T-cell (primary cell): Measurements from ENCODE around the gene DLG5. TPM values are rescaled to one million over a fixed set of nuclear protein-coding genes. Genes with fewer than 3 reads are reported as not detected.

Source experiments
- ATAC-seq, 4 experiments: fragments of 200-7000 bp in 3 of 4; fragments of 150-1000 bp in 1 of 4; cut with Tn5 transposase; replicated peaks in 1 of 4; 1 replicate in 3 of 4; 2 replicates in 1 of 4; pipeline ENCODE4 v1.10.0; 2021; ENCODE audit warnings: moderate library complexity in 3 of 4, mild to moderate bottlenecking in 2 of 4, moderate number of reproducible peaks in 1 of 4
- CTCF ChIA-PET, 2 donors: fragments of 300-600 bp; sonication (Branson Sonifier 250); formaldehyde crosslinking; loops; one replicate each; lab custom pipeline; 2022; ENCODE audit warnings: antibody characterized with exemption in 2 of 2; lab: Charles Lee
- POLR2A ChIA-PET, 2 donors: fragments of 300-600 bp; sonication (Branson Sonifier 250); formaldehyde crosslinking; loops; one replicate each; lab custom pipeline; 2022; ENCODE audit warnings: antibody characterized with exemption in 2 of 2; lab: Charles Lee
- DNase-seq, 35 experiments: peaks; one replicate each; pipeline versions ENCODE4 v3.0.0 to v3.0.0-alpha.2; 2013 to 2023
- H3K27ac ChIP-seq: one replicate; pipeline ENCODE4 v1.5.1; 2013; ENCODE audit warnings: low read length
- H3K27me3 ChIP-seq, 2 experiments: replicated peaks in 1 of 2; 1 replicate in 1 of 2; 2 replicates in 1 of 2; pipeline versions ENCODE4 v1.6.1 to v1.7.0; 2013; ENCODE audit warnings: low read length in 1 of 2, mixed read lengths in 1 of 2; ENCODE audit not compliant: control insufficient read depth in 2 of 2, insufficient read depth in 2 of 2; ENCODE audit errors: extremely low read depth in 1 of 2
- H3K36me3 ChIP-seq, 2 donors: 1 replicate in 1 of 2; 2 replicates in 1 of 2; pipeline versions ENCODE4 v1.6.1 to v1.7.0; 2013; ENCODE audit warnings: low read length in 1 of 2; ENCODE audit not compliant: control insufficient read depth in 2 of 2, insufficient read depth in 1 of 2; ENCODE audit errors: extremely low read depth in 1 of 2
- H3K4me1 ChIP-seq, 2 experiments: 1 replicate in 1 of 2; 2 replicates in 1 of 2; pipeline versions ENCODE4 v1.6.1 to v1.7.0; 2013; ENCODE audit warnings: low read length in 2 of 2, mixed read lengths in 1 of 2; ENCODE audit not compliant: insufficient read depth in 2 of 2, control insufficient read depth in 1 of 2; ENCODE audit errors: extremely low read depth in 1 of 2
- H3K4me3 ChIP-seq, 2 donors: 1 replicate in 1 of 2; 2 replicates in 1 of 2; pipeline versions ENCODE4 v1.5.1 to v1.7.0; 2013; ENCODE audit warnings: mild to moderate bottlenecking in 2 of 2, low read length in 1 of 2, moderate library complexity in 1 of 2; ENCODE audit not compliant: control insufficient read depth in 1 of 2; ENCODE audit errors: extremely low read depth in 1 of 2
- H3K9me3 ChIP-seq: 2 replicates; pipeline ENCODE4 v1.7.0; 2013
- H3K27ac Mint-ChIP-seq, 2 donors: one replicate each; pipeline ENCODE4 v1.8.0; 2020 to 2021; ENCODE audit warnings: mild to moderate bottlenecking in 2 of 2, mixed read lengths in 2 of 2
- H3K27me3 Mint-ChIP-seq, 2 donors: one replicate each; pipeline ENCODE4 v1.8.0; 2021 to 2022; ENCODE audit warnings: mixed read lengths in 2 of 2
- H3K36me3 Mint-ChIP-seq: one replicate; pipeline ENCODE4 v1.8.0; 2021; ENCODE audit warnings: mixed read lengths
- H3K4me1 Mint-ChIP-seq, 3 donors: one replicate each; pipeline ENCODE4 v1.8.0; 2020 to 2022; ENCODE audit warnings: mixed read lengths in 3 of 3, mild to moderate bottlenecking in 1 of 3
- H3K4me3 Mint-ChIP-seq, 3 donors: one replicate each; pipeline ENCODE4 v1.8.0; 2020 to 2022; ENCODE audit warnings: mild to moderate bottlenecking in 3 of 3, mixed read lengths in 3 of 3, moderate library complexity in 3 of 3
- H3K9me3 Mint-ChIP-seq, 3 donors: one replicate each; pipeline ENCODE4 v1.8.0; 2020 to 2022; ENCODE audit warnings: mixed read lengths in 3 of 3
- WGBS: methylation state at CpG from one replicate; pipeline ENCODE4 v1.1.5; 2013; ENCODE audit warnings: missing lambda C conversion rate; ENCODE audit not compliant: insufficient coverage; 5-methylcytosine and 5-hydroxymethylcytosine counted together
- total RNA-seq, 35 experiments: library from RNA in 6 of 35; stranded (reverse) in 6 of 35; fragments of 120-200 nt in 1 of 35; gene quantifications; one replicate each; pipeline versions ENCODE4 v1.2.1 to v1.2.4 and lab custom pipeline; 2013 to 2026

Gene DLG5
- total RNA-seq, 5 donors from 2014 or later (not counting 1 experiment from before 2014, with no cell fraction given) = 1.3 to 12.8 (median 3.5) TPM

GRCh38 chr10:77905086-77905748, 21.3 kb downstream of the DLG5 start:
- H3K4me3 Mint-ChIP-seq = no peak overlapping the region
- peaks cover 0 to 13% of the 10 kb centered on the region in 2 experiments for H3K27me3 ChIP-seq
- no peak for DNase-seq
- no peak overlapping the region for H3K27ac Mint-ChIP-seq
- no peak for ATAC-seq
- no peaks in the 10 kb centered on the region for H3K4me1 ChIP-seq
- no peak overlapping the region for H3K4me3 ChIP-seq
- no peaks in the 10 kb centered on the region for H3K36me3 ChIP-seq
- H3K9me3 Mint-ChIP-seq = no peaks in the 10 kb centered on the region
- H3K27ac ChIP-seq = no peak overlapping the region
- CTCF ChIA-PET = no interaction called here
- WGBS = 89% methylated on average over 5 of the region's 9 CpGs
- H3K27me3 Mint-ChIP-seq = peaks cover 4 to 6% of the 10 kb centered on the region in 2 donors
- POLR2A ChIA-PET = no interaction called here
- H3K9me3 ChIP-seq = no peaks in the 10 kb centered on the region
- H3K36me3 Mint-ChIP-seq = no peaks in the 10 kb centered on the region
- H3K4me1 Mint-ChIP-seq = no peaks in the 10 kb centered on the region

- H3K4me3 Mint-ChIP-seq = no peak overlapping the region
- WGBS = 100% methylated on average over 2 of the region's 8 CpGs
- Histone ChIP-seq H3K9me3 (no peaks in the 10 kb centered on the region), H3K4me1 (no peaks in the 10 kb centered on the region), H3K4me3 (no peak overlapping the region), H3K27ac (no peak overlapping the region), H3K27me3 (peaks cover 0 to 11% of the 10 kb centered on the region in 2 experiments), H3K36me3 (no peaks in the 10 kb centered on the region)
- CTCF ChIA-PET = no interaction called here
- DNase-seq (no peak), ATAC-seq (no peak)
- H3K9me3 Mint-ChIP-seq = no peaks in the 10 kb centered on the region
- no peaks in the 10 kb centered on the region for H3K4me1 Mint-ChIP-seq
- H3K36me3 Mint-ChIP-seq = no peaks in the 10 kb centered on the region
- no peak overlapping the region for H3K27ac Mint-ChIP-seq
- POLR2A ChIA-PET = no interaction called here
- peaks cover 4% of the 10 kb centered on the region in 2 donors for H3K27me3 Mint-ChIP-seq
Observed at GRCh38 chr10:77904100-77904840, 22.3 kb downstream of the DLG5 start.

- H3K27me3 Mint-ChIP-seq = no peaks in the 10 kb centered on the region
- no peak for DNase-seq
- H3K27me3 ChIP-seq = peaks cover 0 to 8% of the 10 kb centered on the region in 2 experiments
- H3K4me3 Mint-ChIP-seq = no peak overlapping the region
- no peaks in the 10 kb centered on the region for H3K9me3 Mint-ChIP-seq
- no peaks in the 10 kb centered on the region for H3K9me3 ChIP-seq
- H3K36me3 Mint-ChIP-seq = no peaks in the 10 kb centered on the region
- no peak overlapping the region for H3K27ac Mint-ChIP-seq
- no peaks in the 10 kb centered on the region for H3K36me3 ChIP-seq
- no peak overlapping the region for H3K27ac ChIP-seq
- ChIA-PET POLR2A (no interaction called here), CTCF (no interaction called here)
- no peak overlapping the region for H3K4me3 ChIP-seq
- H3K4me1 ChIP-seq = no peaks in the 10 kb centered on the region
- no peak for ATAC-seq
- no peaks in the 10 kb centered on the region for H3K4me1 Mint-ChIP-seq
- WGBS = 100% methylated on average over 2 of the region's 5 CpGs
Observed at GRCh38 chr10:77902159-77902558, 24.4 kb downstream of the DLG5 start.

- H3K9me3 Mint-ChIP-seq = no peaks in the 10 kb centered on the region
- Histone ChIP-seq H3K4me1 (no peaks in the 10 kb centered on the region), H3K27ac (no peak overlapping the region), H3K27me3 (peaks cover 0 to 8% of the 10 kb centered on the region in 2 experiments), H3K9me3 (no peaks in the 10 kb centered on the region), H3K36me3 (no peaks in the 10 kb centered on the region), H3K4me3 (no peak overlapping the region)
- POLR2A ChIA-PET = no interaction called here
- no peak overlapping the region for H3K4me3 Mint-ChIP-seq
- DNase-seq = no peak
- CTCF ChIA-PET = no interaction called here
- H3K27me3 Mint-ChIP-seq = no peaks in the 10 kb centered on the region
- H3K4me1 Mint-ChIP-seq = no peaks in the 10 kb centered on the region
- H3K27ac Mint-ChIP-seq = no peak overlapping the region
- whole genome bisulfite sequencing = 75% methylated on average over 5 of the region's 6 CpGs
- H3K36me3 Mint-ChIP-seq = no peaks in the 10 kb centered on the region
- ATAC-seq = no peak
Observed at GRCh38 chr10:77901743-77902142, 24.8 kb downstream of the DLG5 start.

GRCh38 chr10:77899690-77900089, 26.9 kb downstream of the DLG5 start:
- H3K36me3 ChIP-seq = no peaks in the 10 kb centered on the region
- ATAC-seq (no peak), DNase-seq (no peak)
- CTCF ChIA-PET = no interaction called here
- H3K4me1 Mint-ChIP-seq = no peaks in the 10 kb centered on the region
- no peaks in the 10 kb centered on the region for H3K9me3 Mint-ChIP-seq
- no peaks in the 10 kb centered on the region for H3K36me3 Mint-ChIP-seq
- H3K27ac Mint-ChIP-seq = no peak overlapping the region
- no peaks in the 10 kb centered on the region for H3K9me3 ChIP-seq
- WGBS = 79% methylated on average over 3 of the region's 4 CpGs
- no peaks in the 10 kb centered on the region for H3K4me1 ChIP-seq
- H3K4me3 Mint-ChIP-seq = no peak overlapping the region
- H3K27me3 ChIP-seq = peaks cover 0 to 6% of the 10 kb centered on the region in 2 experiments
- peaks cover 0 to 5% of the 10 kb centered on the region in 2 donors for H3K27me3 Mint-ChIP-seq
- no peak overlapping the region for H3K27ac ChIP-seq
- POLR2A ChIA-PET = no interaction called here
- H3K4me3 ChIP-seq = no peak overlapping the region

GRCh38 chr10:77899080-77899477, 27.5 kb downstream of the DLG5 start:
- no peaks in the 10 kb centered on the region for H3K9me3 Mint-ChIP-seq
- DNase-seq = no peak
- Histone ChIP-seq H3K27ac (no peak overlapping the region), H3K9me3 (no peaks in the 10 kb centered on the region), H3K4me3 (no peak overlapping the region), H3K27me3 (peaks cover 0 to 6% of the 10 kb centered on the region in 2 experiments), H3K4me1 (no peaks in the 10 kb centered on the region), H3K36me3 (no peaks in the 10 kb centered on the region)
- ChIA-PET POLR2A (interaction anchor here in 1 of 2 donors (0.5 kb wide), 1 partner anchor 225 kb away, joined by 12 read pairs; no protein-coding TSS in a partner anchor), CTCF (no interaction called here)
- H3K36me3 Mint-ChIP-seq = no peaks in the 10 kb centered on the region
- H3K27me3 Mint-ChIP-seq = peaks cover 0 to 5% of the 10 kb centered on the region in 2 donors
- H3K4me1 Mint-ChIP-seq = no peaks in the 10 kb centered on the region
- ATAC-seq = no peak
- WGBS = 83% methylated on average over 1 of the region's 4 CpGs
- no peak overlapping the region for H3K4me3 Mint-ChIP-seq
- H3K27ac Mint-ChIP-seq = no peak overlapping the region
